Measurements from ENCODE around the gene SHB. TPM values are rescaled to one million over a fixed set of nuclear protein-coding genes. Genes with fewer than 3 reads are reported as not detected.
A peak's percentile ranks its signal among the peaks of the same experiment; 100 is the strongest.

Gene SHB
- total and polyA plus RNA-seq, 2 of the 13 experiments (the other 11 are each of a cell fraction or from before 2014, with no cell fraction given): 19.4 to 20.7 TPM

DNA sequence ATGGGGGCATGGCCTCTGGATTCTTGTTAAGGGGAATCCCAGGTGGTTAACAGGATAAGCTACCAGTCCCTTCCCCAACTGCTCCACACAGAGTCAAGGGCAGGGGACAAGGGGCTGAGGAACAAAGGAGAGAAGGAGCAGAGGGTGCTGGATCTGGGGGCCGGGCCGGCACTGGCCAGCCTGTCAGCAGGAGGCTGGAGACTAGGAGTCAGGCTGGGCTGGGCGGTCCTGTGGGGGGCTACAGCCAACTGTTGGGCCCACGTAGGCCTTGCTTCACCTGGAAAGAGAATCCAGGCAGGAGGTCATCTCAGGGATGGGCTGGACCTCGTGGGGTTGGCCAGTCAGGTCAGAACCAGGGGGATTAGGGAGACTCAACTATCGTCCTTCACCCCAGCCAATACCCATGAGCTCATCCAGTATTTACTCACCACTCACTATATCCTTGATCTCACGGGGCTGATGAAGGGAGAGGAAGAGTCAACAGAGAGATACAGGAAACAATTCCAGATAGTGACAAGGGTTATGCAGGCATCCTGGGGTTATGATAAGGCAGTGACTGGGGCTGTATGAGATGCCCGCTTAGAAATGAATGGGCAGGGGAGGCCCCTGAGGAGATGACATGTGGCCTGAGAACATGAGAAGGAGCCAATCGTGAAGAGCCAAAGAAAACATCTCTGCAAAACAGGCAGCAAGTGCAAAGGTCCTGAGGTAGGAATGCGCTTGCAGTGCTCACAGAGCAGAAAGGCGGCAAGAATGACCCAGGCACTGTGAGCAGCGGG lies 117.2 kb downstream of the SHB start (continued):
- TF ChIP-seq, protein P1, sequence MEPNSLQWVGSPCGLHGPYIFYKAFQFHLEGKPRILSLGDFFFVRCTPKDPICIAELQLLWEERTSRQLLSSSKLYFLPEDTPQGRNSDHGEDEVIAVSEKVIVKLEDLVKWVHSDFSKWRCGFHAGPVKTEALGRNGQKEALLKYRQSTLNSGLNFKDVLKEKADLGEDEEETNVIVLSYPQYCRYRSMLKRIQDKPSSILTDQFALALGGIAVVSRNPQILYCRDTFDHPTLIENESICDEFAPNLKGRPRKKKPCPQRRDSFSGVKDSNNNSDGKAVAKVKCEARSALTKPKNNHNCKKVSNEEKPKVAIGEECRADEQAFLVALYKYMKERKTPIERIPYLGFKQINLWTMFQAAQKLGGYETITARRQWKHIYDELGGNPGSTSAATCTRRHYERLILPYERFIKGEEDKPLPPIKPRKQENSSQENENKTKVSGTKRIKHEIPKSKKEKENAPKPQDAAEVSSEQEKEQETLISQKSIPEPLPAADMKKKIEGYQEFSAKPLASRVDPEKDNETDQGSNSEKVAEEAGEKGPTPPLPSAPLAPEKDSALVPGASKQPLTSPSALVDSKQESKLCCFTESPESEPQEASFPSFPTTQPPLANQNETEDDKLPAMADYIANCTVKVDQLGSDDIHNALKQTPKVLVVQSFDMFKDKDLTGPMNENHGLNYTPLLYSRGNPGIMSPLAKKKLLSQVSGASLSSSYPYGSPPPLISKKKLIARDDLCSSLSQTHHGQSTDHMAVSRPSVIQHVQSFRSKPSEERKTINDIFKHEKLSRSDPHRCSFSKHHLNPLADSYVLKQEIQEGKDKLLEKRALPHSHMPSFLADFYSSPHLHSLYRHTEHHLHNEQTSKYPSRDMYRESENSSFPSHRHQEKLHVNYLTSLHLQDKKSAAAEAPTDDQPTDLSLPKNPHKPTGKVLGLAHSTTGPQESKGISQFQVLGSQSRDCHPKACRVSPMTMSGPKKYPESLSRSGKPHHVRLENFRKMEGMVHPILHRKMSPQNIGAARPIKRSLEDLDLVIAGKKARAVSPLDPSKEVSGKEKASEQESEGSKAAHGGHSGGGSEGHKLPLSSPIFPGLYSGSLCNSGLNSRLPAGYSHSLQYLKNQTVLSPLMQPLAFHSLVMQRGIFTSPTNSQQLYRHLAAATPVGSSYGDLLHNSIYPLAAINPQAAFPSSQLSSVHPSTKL (CRISPR knock-in tag; IDR thresholded peaks at IDR 0.05): peak; percentile 66
- TF ChIP-seq RXRA (CRISPR knock-in tag; IDR thresholded peaks at IDR 0.05): peak; percentile 91; the same call in 1 of the 2 replicates
- TF ChIP-seq HDAC6 (IDR thresholded peaks at IDR 0.05; ENCODE audit: low read depth, low read length): no peak
- no peak for TF ChIP-seq NFIC (IDR thresholded peaks at IDR 0.05; ENCODE audit: low read length)
- TF ChIP-seq SOX5 (CRISPR knock-in tag; IDR thresholded peaks at IDR 0.05; ENCODE audit: borderline replicate concordance): peak; percentile 54; the same call in 1 of the 2 replicates

DNA sequence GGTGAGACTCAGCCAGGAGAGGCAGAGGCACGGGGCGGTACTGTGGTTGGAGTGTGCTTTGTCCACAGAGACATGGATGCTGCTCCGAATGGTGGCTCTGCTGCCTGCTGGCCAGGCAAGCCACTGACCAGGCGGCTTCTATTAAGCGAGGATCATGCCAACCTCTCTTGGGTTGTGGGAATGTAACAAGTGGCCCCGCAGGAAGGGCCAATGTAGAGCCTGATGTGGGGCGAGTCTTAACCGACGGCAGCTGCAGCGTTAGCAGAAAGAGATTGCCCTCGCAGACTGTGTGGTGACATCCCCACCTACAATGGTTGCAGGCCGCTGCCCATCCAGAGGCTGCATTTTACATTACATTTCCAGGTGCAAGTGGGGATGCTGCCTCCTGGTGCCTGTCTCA lies 118.5 kb downstream of the SHB start:
- H3K9ac ChIP-seq (ENCODE audit: insufficient read depth, low read depth, low read length): no peak overlapping the region
- no peaks in the 10 kb centered on the region for H3K27me3 ChIP-seq (ENCODE audit: control insufficient read depth in 1 of 2, insufficient read depth in 2 of 2, low read length in 2 of 2)
- in situ Hi-C loops (cut with HindIII; ENCODE audit: extremely low pct_ligation_motif_present, low pct_unique_long_range_greater_than_20kb) (no loop called here), intact Hi-C loops (cut with micrococcal nuclease; ENCODE audit: unreplicated experiment) (no loop called here)
- CTCF ChIA-PET (ENCODE audit: low intra/inter-chr PET ratio, low total read pairs): no interaction called here
- H3K4me2 ChIP-seq (ENCODE audit: low read depth, low read length): no peak overlapping the region
- ATAC-seq (no peak), DNase-seq (ENCODE audit: low spot score) (no peak), FAIRE-seq (no peak)
- H3K4me1 ChIP-seq (ENCODE audit: insufficient read depth, low read length): peaks cover 30% of the 10 kb centered on the region
- no TSS peak for BruUV-seq (replicated peaks)
- H4K20me1 ChIP-seq (ENCODE audit: insufficient read depth, low read length): peaks cover 28% of the 10 kb centered on the region; the same call in 1 of the 2 replicates
- H3K79me2 ChIP-seq (ENCODE audit: insufficient read depth, low read length): no peaks in the 10 kb centered on the region
- H3K4me3 ChIP-seq (replicated peaks in 1 of 3; ENCODE audit: insufficient read depth in 1 of 3, low read depth in 2 of 3, low read length in 3 of 3): no peak overlapping the region
- peaks cover 59 to 97% of the 10 kb centered on the region in 2 experiments for H3K36me3 ChIP-seq (replicated peaks in 1 of 2; ENCODE audit: control insufficient read depth in 1 of 2, insufficient read depth in 2 of 2, low read length in 2 of 2)
- no peaks in the 10 kb centered on the region for H3K9me3 ChIP-seq (ENCODE audit: low read length)
- no peak overlapping the region for H2AFZ ChIP-seq (ENCODE audit: low read length)
- POLR2A ChIA-PET: no interaction called here
- no peak overlapping the region for H3K27ac ChIP-seq (ENCODE audit: extremely low read length, insufficient read depth, low read length)
- TF ChIP-seq ZNF562 (CRISPR knock-in tag; IDR thresholded peaks at IDR 0.05; ENCODE audit: borderline replicate concordance): no peak
- no peak for TF ChIP-seq ZMYM2 (CRISPR knock-in tag; IDR thresholded peaks at IDR 0.05)
- TF ChIP-seq AGO2 (optimal IDR thresholded peaks at IDR 0.05; ENCODE audit: low read depth, low read length): peak; percentile 28
- TF ChIP-seq, protein P2, sequence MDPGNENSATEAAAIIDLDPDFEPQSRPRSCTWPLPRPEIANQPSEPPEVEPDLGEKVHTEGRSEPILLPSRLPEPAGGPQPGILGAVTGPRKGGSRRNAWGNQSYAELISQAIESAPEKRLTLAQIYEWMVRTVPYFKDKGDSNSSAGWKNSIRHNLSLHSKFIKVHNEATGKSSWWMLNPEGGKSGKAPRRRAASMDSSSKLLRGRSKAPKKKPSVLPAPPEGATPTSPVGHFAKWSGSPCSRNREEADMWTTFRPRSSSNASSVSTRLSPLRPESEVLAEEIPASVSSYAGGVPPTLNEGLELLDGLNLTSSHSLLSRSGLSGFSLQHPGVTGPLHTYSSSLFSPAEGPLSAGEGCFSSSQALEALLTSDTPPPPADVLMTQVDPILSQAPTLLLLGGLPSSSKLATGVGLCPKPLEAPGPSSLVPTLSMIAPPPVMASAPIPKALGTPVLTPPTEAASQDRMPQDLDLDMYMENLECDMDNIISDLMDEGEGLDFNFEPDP (CRISPR knock-in tag; conservative IDR thresholded peaks at IDR 0.05): 0 out of 2 replicates have a peak, but pooled peaks have one; percentile 21
- TF ChIP-seq ZKSCAN1 (IDR thresholded peaks at IDR 0.05; ENCODE audit: low read length): no peak
- WGBS (ENCODE audit: low lambda C conversion rate): 99% methylated on average over 12 of the region's 12 CpGs

Data from HepG2 (cell line).